ENCODE results near the gene CUL7. TPM values are rescaled to one million over a fixed set of nuclear protein-coding genes. Genes with fewer than 3 reads are reported as not detected.

Gene CUL7
- total and polyA plus RNA-seq, 2 donors (not counting 1 experiment from before 2014, with no cell fraction given), result 17.4 to 21.4 TPM

- 81% methylated on average over 5 of the region's 7 CpGs for WGBS (ENCODE audit: insufficient coverage)
- peaks cover 3 to 40% of the 10 kb centered on the region in 2 experiments for H3K36me3 ChIP-seq (replicated peaks in 1 of 2; ENCODE audit: control extremely low read depth in 1 of 2, control insufficient read depth in 1 of 2, extremely low read depth in 1 of 2, insufficient read depth in 2 of 2, low read length in 1 of 2)
- H3K27ac ChIP-seq (ENCODE audit: low read length in 2 of 2), result no peak overlapping the region
- Mint-ChIP-seq H3K27ac (no peak overlapping the region), H3K4me3 (peak overlapping the region; percentile 46), H3K27me3 (no peaks in the 10 kb centered on the region), H3K4me1 (peaks cover 54% of the 10 kb centered on the region), H3K9me3 (ENCODE audit: insufficient read depth) (no peaks in the 10 kb centered on the region)
- H3K9ac ChIP-seq (ENCODE audit: low read length), result no peak overlapping the region
- H3K27me3 ChIP-seq (replicated peaks in 1 of 4; ENCODE audit: control extremely low read depth in 1 of 4, control insufficient read depth in 3 of 4, insufficient read depth in 4 of 4, low read length in 3 of 4), result no peaks in the 10 kb centered on the region
- H3K9me3 ChIP-seq (ENCODE audit: control extremely low read depth in 1 of 3, control insufficient read depth in 2 of 3, insufficient read depth in 1 of 3, low read length in 2 of 3), result no peaks in the 10 kb centered on the region
- no peak overlapping the region for H3K4me2 ChIP-seq (replicated peaks; ENCODE audit: low read depth, low read length, poor library complexity, severe bottlenecking)
- H4K20me1 ChIP-seq (ENCODE audit: control insufficient read depth, insufficient read depth, low read length, poor library complexity, severe bottlenecking), result peaks cover 40% of the 10 kb centered on the region
- TF ChIP-seq CTCF (IDR thresholded peaks at IDR 0.05) (no peak), EZH2 (IDR thresholded peaks at IDR 0.05; ENCODE audit: borderline replicate concordance, insufficient read depth, low read depth, low read length, poor library complexity, severe bottlenecking) (no peak)
- no peak overlapping the region for H3K4me3 ChIP-seq (ENCODE audit: control extremely low read depth in 1 of 5, extremely low read depth in 1 of 5, insufficient read depth in 1 of 5, low read depth in 2 of 5, low read length in 4 of 5)
- CTCF ChIA-PET, result no interaction called here
- POLR2A ChIA-PET, result interaction anchor here (0.6 kb wide), 1 partner anchor 38 kb away, joined by 3 read pairs; no protein-coding TSS in a partner anchor
- no peak overlapping the region for H2AFZ ChIP-seq (ENCODE audit: insufficient read depth, low read depth, low read length, poor library complexity, severe bottlenecking)
- H3K79me2 ChIP-seq (ENCODE audit: control insufficient read depth, insufficient read depth, low read length), result peaks cover 55% of the 10 kb centered on the region
- ATAC-seq (ENCODE audit: low read depth), result no peak
- peaks cover 23 to 30% of the 10 kb centered on the region in 2 donors for H3K4me1 ChIP-seq (ENCODE audit: control insufficient read depth in 2 of 2, insufficient read depth in 2 of 2, low read length in 2 of 2)
- DNase-seq, result no peak
- intact Hi-C loops (cut with micrococcal nuclease), result no loop called here
These were observed 37.3 kb downstream of the CUL7 start for GRCh38 chr6:43016176-43016942.

DNA sequence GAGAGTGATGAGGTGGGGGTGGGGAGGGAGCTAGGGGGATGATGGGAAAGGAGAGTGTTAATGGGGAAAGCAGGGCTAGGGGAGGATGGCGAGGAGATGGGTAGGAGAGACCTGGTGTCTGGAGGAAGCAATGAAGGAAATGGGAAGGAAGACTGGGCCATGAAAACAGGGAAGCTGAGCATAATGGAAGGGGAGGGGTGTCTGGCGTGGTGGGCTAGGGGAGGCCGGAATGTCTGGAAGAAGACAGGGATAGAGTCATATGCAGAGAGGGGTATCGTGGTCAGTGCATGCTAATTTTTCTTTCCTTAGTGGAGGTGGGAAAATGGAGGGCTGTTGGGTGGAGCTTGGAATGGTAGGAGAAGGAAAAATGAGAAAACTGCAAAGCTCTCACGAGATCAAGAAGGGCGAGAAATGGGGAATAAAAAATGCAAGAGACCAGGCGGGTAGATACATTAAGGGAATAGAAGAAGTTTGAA lies 39.2 kb downstream of the CUL7 start:
- peaks cover 2 to 44% of the 10 kb centered on the region in 2 experiments for H3K36me3 ChIP-seq (replicated peaks in 1 of 2; ENCODE audit: control extremely low read depth in 1 of 2, control insufficient read depth in 1 of 2, extremely low read depth in 1 of 2, insufficient read depth in 2 of 2, low read length in 1 of 2)
- H4K20me1 ChIP-seq (ENCODE audit: control insufficient read depth, insufficient read depth, low read length, poor library complexity, severe bottlenecking), result peaks cover 40% of the 10 kb centered on the region
- intact Hi-C loops (cut with micrococcal nuclease), result loop anchor here (1.0 to 5.0 kb wide), 8 partner anchors 30 to 614 kb away; partner anchors contain the start of genes ABCC10, CNPY3, CUL7 and GTPBP2
- Mint-ChIP-seq H3K4me3 (peak overlapping the region; percentile 91), H3K4me1 (peaks cover 50% of the 10 kb centered on the region), H3K9me3 (ENCODE audit: insufficient read depth) (no peaks in the 10 kb centered on the region), H3K27ac (peak overlapping the region; percentile 96), H3K27me3 (no peaks in the 10 kb centered on the region)
- H3K27ac ChIP-seq (ENCODE audit: low read length in 2 of 2), result peak overlapping the region in 1 of 2 donors; percentile 69
- peaks cover 20 to 22% of the 10 kb centered on the region in 2 donors for H3K4me1 ChIP-seq (ENCODE audit: control insufficient read depth in 2 of 2, insufficient read depth in 2 of 2, low read length in 2 of 2)
- DNase-seq, result no peak
- POLR2A ChIA-PET, result interaction anchor here (0.5 to 2.5 kb wide), 14 partner anchors 10 to 1096 kb away, joined by 3 to 22 read pairs (median 5); partner anchors contain the start of genes CNPY3, CUL7, KLC4 and MRPL2
- 1% methylated on average over 7 of the region's 7 CpGs for WGBS (ENCODE audit: insufficient coverage)
- no peaks in the 10 kb centered on the region for H3K27me3 ChIP-seq (replicated peaks in 1 of 4; ENCODE audit: control extremely low read depth in 1 of 4, control insufficient read depth in 3 of 4, insufficient read depth in 4 of 4, low read length in 3 of 4)
- H3K4me2 ChIP-seq (replicated peaks; ENCODE audit: low read depth, low read length, poor library complexity, severe bottlenecking), result peak overlapping the region; percentile 89
- no peak for ATAC-seq (ENCODE audit: low read depth)
- H3K9me3 ChIP-seq (ENCODE audit: control extremely low read depth in 1 of 3, control insufficient read depth in 2 of 3, insufficient read depth in 1 of 3, low read length in 2 of 3), result no peaks in the 10 kb centered on the region
- H2AFZ ChIP-seq (ENCODE audit: insufficient read depth, low read depth, low read length, poor library complexity, severe bottlenecking), result peak overlapping the region; percentile 91
- H3K79me2 ChIP-seq (ENCODE audit: control insufficient read depth, insufficient read depth, low read length), result peaks cover 58% of the 10 kb centered on the region
- peak overlapping the region; percentile 73 for H3K9ac ChIP-seq (ENCODE audit: low read length)
- peak overlapping the region; percentile 61 to 79 (median 70) for H3K4me3 ChIP-seq (ENCODE audit: control extremely low read depth in 1 of 5, extremely low read depth in 1 of 5, insufficient read depth in 1 of 5, low read depth in 2 of 5, low read length in 4 of 5)
- TF ChIP-seq CTCF (IDR thresholded peaks at IDR 0.05) (no peak), EZH2 (IDR thresholded peaks at IDR 0.05; ENCODE audit: borderline replicate concordance, insufficient read depth, low read depth, low read length, poor library complexity, severe bottlenecking) (no peak)
- CTCF ChIA-PET, result interaction anchor here (1.0 to 1.9 kb wide), 8 partner anchors 30 to 467 kb away, joined by 3 to 6 read pairs (median 5); partner anchors contain the start of genes CNPY3, CUL7, PPP2R5D and UBR2

All from B cell (primary cell).